PFSK-1 (cell line): ENCODE data around the gene TRAPPC10.

ENCODE experiments used
- POLR2AphosphoS5 ChIP-seq: IDR thresholded peaks from 2 replicates; pipeline ENCODE4 v1.6.1; 2012; ENCODE audit warnings: low read depth, mild to moderate bottlenecking, control low read depth, low read length, moderate library complexity
- TAF1 ChIP-seq: IDR thresholded peaks from 2 replicates; pipeline ENCODE4 v1.6.1; 2012; ENCODE audit warnings: low read length, control low read depth, borderline replicate concordance; ENCODE audit not compliant: insufficient read depth

DNA sequence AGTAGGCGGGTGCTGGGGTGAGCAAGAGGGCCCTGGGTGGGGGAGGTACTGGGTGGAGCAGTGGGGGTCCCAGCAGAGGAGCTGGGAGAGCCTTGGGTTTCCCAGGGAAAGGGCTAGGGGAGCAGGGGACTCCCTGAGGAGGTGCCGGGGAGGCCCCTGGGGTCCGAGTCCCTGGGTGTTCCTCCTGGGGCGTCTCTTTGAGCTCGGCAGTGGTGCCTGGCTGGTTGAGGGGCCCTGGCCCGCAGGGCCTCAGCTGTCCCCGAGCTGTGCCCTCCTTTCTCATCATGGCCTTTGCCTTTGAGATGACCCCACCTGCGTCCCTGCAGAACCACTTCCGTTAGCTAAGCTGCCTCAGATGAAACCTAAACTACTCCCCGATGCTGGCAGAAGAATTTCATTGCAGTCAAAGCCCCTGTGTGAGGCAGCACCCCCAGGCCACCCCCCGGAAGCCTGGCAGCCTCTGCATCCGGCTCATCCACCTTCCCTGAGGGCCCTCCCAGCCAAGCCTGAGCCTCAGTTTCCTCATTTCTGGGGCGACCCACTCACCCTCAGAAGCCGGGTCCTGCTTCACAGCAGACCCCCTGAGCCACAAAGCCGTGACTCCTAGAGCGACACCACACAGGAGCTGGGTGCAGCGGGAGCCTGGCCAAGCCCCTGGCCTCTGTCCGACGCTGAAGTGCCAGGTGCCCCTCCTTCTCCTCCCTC is 43.5 kb upstream of the TRAPPC10 start:
- no peak for TF ChIP-seq POLR2AphosphoS5
- no peak for TF ChIP-seq TAF1
